ENCODE data around the gene HPCAL1.
A peak's percentile ranks its signal among the peaks of the same experiment; 100 is the strongest.
"Not testable (repeated sequence)": the region's sequence is repeated elsewhere in the genome, so short reads cannot be mapped to it uniquely, and the experiment has no call there.

HPCAL1 gene

GRCh38 chr2:10302479-10303180, at the start of gene HPCAL1:
Gene HPCAL1, plus strand, starts transcription at chr2:10302904. Its CDS starts 116,854 bp downstream, at chr2:10419758.
- DNase-seq (ENCODE audit: low read depth), result peak; percentile 24

- no peak for DNase-seq (ENCODE audit: low read depth)
Observed at GRCh38 chr2:10253596-10254372, 48.9 kb upstream of the HPCAL1 start.

- no peak for DNase-seq (ENCODE audit: low read depth)
Observed at GRCh38 chr2:10254373-10255188, 48.1 kb upstream of the HPCAL1 start.

- DNase-seq (ENCODE audit: low read depth), result no peak
Observed at GRCh38 chr2:10255189-10256030, 47.3 kb upstream of the HPCAL1 start.

- no peak for DNase-seq (ENCODE audit: low read depth)
Observed at GRCh38 chr2:10256031-10256514, 46.6 kb upstream of the HPCAL1 start.

- DNase-seq (ENCODE audit: low read depth), result no peak
Observed at GRCh38 chr2:10256515-10257031, 46.1 kb upstream of the HPCAL1 start.

GRCh38 chr2:10257036-10257435, 45.7 kb upstream of the HPCAL1 start:
- no peak for DNase-seq (ENCODE audit: low read depth)

- no peak for DNase-seq (ENCODE audit: low read depth)
Observed at GRCh38 chr2:10257500-10258147, 45.1 kb upstream of the HPCAL1 start.

- DNase-seq (ENCODE audit: low read depth), result no peak
Observed at GRCh38 chr2:10258326-10258725, 44.4 kb upstream of the HPCAL1 start.

GRCh38 chr2:10258726-10259125, 44.0 kb upstream of the HPCAL1 start:
- DNase-seq (ENCODE audit: low read depth), result no peak

- DNase-seq (ENCODE audit: low read depth), result no peak
Observed at GRCh38 chr2:10260130-10260529, 42.6 kb upstream of the HPCAL1 start.

- DNase-seq (ENCODE audit: low read depth), result not testable (repeated sequence)
Observed at GRCh38 chr2:10263526-10263925, 39.2 kb upstream of the HPCAL1 start.

- no peak for DNase-seq (ENCODE audit: low read depth)
Observed at GRCh38 chr2:10264506-10265328, 38.0 kb upstream of the HPCAL1 start.

- DNase-seq (ENCODE audit: low read depth), result no peak
Observed at GRCh38 chr2:10265329-10266132, 37.2 kb upstream of the HPCAL1 start.

GRCh38 chr2:10266133-10266620, 36.5 kb upstream of the HPCAL1 start:
- no peak for DNase-seq (ENCODE audit: low read depth)

GRCh38 chr2:10267036-10267435, 35.7 kb upstream of the HPCAL1 start:
- DNase-seq (ENCODE audit: low read depth), result no peak

- DNase-seq (ENCODE audit: low read depth), result no peak
Observed at GRCh38 chr2:10267551-10268465, 34.9 kb upstream of the HPCAL1 start.

GRCh38 chr2:10269291-10269690, 33.4 kb upstream of the HPCAL1 start:
- DNase-seq (ENCODE audit: low read depth), result no peak

All from HS-5 (cell line).